GM19240 (cell line): ENCODE measurements around the gene RIPOR3.
"Not testable (repeated sequence)": the region's sequence is repeated elsewhere in the genome, so short reads cannot be mapped to it uniquely, and the experiment has no call there.

ENCODE experiments used
- DNase-seq: peaks from one replicate; pipeline ENCODE4 v3.0.0; 2011; ENCODE audit warnings: low spot score; ENCODE audit not compliant: insufficient read length

The RIPOR3 gene

DNA sequence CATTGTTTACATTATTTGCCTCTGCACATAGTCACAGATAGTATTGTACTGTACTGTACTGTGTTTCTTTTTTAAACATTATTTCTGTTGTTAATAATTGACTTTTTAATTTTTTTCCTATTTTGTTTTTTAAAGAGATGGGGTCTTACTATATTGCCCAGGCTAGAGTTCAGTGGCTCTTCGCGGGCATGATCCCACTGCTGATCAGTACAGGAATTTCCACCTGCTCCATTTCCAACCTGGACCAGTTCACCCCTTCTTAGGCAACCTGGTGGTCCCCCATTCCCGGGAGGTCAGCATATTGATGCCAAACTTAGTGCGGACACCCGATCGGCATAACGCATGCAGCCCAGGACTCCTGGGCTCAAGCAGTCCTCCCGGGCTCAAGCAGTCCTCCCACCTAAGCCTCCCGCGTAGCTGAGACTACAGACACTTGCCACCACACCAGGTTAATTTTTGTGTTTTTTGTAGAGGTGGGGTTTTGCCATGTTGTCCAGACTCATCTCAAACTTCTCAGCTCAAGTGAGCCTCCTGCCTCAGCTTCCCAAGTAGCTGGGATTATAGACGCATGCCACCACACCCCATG lies 133.7 kb downstream of the RIPOR3 start:
- DNase-seq, result no peak

DNA sequence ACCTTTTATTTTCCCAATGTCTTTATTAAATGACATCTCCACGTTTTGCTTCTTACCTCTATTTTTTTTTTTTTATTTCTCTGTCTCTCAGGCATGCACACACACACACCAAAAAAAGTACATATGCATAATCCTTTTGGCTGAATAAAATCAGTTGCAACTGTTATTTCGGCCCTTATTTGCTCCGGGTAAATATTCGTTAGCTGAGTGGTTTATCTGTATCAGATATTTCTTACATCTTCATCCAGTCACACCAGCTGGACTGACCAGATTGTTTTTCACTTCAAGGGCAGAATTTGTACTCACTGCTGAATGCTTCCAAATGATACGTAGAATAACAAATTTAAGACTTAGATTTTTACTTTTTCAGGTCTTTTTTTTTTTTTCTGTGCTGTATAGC lies 135.7 kb downstream of the RIPOR3 start:
- DNase-seq, result no peak

DNA sequence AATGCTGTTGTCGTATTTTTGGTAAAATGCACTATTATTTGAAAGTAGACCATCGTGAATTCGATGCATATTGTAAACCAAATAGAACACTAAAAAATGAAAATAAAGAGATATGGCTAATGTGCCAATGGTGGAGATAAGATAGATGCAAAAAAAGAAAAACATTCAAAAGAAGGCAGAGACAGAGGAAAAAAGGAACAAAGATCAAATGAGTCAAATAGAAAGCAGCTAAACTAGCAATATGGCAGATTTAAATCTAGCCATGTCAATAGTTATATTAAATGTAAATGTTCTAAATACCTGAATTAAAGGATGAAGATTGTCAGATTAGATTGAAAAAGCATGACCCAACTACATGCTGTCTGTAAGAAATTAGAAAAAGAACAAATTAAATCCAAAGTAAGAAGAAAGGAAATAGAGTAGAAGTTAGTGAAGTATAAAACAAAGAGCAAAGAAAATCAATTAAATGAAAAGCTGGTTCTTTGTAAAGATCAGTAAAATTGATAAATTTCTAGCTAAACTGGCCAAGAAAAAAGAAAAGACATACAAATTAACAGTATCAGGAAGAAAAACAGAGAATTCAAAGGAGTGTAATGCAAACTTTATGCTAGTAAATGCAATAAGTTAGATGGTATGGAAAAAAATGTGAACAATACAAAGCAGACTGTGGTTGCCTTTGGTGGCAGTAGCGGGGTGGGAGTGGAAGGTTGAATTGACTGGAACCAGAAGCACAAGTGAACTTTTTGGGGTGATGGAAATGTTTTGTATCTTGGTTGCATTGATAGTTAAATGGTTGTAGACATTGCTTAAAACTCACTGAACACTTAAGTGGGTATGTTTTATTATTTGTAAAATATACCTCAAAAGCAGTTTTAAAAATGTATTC lies 136.4 kb downstream of the RIPOR3 start:
- DNase-seq, result no peak

DNA sequence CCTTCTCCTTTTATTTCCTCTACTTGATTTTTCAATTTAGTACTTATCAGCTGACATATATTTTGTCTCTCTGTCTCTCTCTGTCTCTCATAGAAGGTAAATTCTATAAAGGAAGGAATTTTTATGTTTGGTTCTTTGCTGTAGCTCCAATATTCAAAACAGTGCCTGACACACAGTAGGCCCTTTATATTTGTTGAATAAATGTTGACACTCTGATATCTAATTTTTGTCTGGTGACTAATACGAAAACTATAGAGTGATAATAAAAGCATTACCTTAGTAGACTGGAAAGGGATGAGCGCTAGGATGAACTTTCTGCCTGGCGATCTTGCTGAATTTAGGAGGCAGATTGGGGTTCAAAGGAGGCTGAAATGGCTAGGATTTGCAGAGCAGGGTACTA lies 138.4 kb downstream of the RIPOR3 start:
- DNase-seq, result no peak

DNA sequence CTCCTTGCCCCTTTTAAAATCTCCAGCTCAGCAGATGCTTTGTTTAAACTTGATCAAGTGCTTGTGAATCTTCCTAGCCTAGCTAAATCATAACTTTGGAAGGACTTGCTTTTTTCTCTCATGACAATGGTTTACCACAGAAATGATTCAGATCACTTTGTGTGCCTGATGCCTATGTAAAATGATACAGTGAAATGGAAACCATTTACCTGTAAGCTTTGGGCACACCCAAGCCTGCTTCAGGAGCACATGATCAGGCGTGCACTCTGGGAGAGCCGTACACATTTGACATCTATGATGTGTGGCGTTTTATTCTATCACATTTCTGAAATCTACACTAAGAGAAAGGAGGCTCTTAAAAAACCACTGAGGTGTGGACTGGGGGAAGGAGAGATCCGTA lies 140.1 kb downstream of the RIPOR3 start:
- no peak for DNase-seq

DNA sequence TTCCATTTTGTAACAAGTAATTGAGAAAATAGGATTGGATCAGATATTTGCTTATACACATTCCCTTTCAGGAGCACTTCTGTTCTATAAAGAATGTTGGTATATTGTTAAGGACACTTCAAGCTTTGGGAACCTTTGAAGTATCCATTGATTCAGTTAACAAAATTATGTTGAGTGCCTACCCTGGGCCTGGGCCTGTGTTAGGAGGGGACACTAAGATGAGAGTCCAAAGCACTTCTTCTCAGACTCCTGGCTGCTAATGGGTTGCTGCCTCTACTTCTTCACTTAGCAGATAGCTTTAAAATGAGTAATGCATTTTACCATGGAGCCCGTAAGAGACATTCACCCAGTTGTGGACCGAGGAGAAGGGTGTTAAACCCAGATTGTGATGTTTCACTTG lies 140.8 kb downstream of the RIPOR3 start:
- no peak for DNase-seq

DNA sequence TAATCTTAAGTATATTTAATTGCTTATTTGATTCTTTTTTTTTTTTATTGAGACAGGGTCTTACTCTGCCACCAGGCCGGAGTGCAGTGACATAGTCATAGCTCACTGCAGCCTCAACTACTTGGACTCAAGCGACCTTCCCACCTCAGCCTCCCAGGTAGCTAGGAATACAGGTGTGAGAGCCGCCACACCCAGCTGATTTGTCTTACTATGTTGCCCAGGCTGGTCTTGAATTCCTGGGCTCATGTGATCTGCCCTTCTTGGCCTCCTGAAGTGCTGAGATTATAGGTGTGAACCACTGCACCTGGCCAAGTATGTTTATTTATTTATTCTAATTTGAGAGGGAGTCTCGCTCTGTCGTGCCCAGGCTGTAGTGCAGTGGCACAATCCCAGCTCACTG lies 142.9 kb downstream of the RIPOR3 start:
- no peak for DNase-seq

DNA sequence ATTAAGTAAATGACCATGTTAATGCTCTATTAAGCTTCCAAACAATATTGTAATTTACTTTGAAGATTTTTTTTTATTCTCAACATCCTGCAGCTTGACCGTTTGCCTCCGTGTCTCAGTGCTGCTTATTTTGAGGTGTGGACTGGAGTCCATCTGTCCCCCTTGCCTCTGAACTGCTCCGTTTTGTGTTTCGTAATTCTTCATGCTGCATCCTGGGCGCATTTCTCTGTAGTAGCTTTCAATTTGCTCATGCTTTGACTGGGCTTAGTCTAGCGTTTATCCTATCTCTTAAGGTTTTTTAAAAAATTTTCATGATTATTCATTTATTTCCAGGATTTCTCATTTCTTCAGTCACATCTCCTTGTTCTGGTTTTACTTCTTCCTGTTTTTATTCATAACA lies 143.4 kb downstream of the RIPOR3 start:
- DNase-seq, result no peak

DNA sequence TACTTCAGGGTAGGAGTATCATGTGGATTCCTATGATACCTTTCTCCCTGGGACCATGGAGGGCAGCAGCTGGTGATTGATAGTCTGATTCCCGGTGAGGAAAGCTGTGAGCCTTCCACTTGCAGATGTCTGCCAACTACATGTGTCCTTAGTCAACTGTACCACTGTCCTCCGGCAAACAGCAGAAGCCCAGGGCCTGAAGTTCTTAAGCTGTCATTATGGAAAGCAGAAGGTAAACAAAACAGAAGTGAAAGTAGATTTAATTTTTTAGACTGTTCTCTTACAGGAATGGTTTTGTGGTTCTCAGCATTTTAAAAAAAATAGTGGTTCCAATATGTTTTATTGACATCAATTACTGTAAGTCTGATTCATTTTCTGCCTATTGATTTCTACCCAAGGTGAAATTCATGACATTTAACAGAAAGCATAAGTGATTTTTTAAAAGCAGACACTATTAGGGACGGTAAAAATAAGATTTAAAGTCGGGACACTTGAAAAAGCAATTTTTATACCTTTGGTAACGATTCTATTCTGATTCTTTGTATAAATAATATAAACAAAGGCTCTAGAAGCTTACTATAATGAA lies 144.5 kb downstream of the RIPOR3 start:
- DNase-seq, result no peak

DNA sequence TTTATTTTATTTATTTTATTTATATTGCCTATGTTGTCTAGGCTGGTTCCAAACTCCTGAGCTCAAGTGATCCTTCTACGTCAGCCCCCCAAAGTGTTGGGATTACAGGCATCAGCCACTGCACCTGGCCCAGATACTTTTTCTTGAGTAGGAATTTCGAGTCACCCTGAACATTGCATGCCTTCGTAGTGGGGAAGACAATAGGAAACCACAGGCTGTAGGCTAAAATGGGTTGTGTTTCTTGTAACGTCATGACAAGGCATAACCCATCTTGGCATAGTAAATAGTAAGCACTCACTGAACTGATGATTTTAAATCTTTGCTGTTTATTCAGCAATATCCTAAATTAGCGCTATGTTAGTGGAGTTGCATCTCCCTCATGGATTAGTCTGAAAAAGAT lies 146.2 kb downstream of the RIPOR3 start:
- no peak for DNase-seq

DNA sequence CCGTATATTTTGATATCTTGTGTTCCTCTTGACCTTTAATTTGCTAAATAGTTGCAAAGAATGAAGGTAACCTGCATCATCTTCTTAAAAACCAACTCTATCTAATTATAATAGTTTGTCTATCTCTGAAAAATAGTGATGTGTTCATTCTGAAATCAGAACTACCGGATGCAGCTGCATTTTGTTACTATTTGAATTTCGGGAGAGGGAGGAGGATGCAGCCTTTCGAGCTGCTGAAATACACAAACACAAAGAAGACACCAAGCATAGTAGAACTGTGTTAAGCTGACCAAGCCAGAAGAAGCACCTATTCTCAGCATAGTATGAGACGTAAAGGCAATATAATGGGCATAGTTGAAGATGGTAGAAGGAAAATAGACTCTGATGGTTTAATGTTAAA lies 148.0 kb downstream of the RIPOR3 start:
- no peak for DNase-seq

DNA sequence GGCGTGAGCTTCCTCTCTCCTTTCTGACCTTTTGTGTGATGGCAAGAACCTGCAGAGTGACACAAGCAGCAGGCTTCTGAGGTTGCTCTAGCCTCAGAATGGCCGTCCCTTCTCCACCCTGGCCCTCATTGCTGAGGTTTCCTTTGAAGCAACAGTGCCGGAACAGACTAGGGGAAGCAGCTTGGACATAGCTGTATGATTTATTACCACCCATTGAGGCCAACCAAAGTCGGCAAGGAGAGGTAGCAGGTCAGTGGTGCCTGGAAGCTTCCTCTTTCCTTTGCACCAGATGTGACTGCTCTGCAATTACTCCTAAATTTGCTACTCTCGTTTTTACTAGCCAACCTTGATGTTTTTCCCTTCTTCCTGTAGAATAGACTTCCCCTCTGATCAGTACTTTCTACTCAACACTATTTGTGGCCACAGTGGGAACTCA lies 149.7 kb downstream of the RIPOR3 start:
- no peak for DNase-seq

DNA sequence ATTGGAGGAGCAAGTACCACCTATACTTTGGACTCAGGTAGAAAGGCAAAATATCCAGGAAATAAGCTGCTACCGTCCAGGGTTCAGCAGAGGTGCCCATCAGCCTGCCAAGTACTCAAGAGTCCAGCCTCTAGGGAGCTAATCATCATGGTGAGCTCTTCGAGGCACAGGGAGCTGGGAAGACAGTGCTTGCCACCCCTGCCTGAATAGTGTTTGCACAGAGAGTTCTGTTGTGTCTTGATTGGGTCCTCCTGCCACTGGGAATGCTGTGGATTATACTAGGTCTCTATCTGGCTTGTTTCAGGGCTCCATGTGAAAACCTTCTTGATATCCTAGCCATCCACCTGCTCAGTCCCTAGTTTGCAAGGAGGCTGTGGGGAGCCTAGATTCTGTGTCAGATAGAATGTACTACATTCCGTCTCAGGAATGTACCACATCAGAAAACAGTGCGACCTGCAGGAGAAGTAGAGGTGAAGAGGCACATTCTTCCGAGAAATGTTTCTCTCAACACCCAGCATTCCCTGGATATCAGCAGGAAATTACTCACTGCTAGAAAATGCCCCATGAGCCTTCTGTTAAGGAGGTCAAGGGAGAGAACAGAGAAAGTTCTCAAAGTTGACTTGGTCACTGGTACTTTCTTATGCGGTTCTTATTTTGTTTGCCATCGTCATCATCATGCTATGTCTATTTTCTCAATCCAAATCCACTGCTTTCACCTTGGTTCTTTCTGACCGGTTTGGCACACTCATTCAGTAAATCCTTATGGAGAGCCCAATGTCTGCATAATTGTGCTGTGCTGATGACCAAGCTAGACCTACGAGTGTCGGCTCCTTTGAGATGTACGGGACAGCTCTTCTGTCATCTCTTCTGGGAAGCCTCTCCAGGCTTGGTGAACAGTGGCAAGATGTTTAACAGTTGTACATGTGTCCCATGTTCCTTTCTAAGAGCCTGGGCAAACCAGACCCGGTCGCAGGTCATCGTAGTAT lies 150.4 kb downstream of the RIPOR3 start:
- DNase-seq, result no peak

DNA sequence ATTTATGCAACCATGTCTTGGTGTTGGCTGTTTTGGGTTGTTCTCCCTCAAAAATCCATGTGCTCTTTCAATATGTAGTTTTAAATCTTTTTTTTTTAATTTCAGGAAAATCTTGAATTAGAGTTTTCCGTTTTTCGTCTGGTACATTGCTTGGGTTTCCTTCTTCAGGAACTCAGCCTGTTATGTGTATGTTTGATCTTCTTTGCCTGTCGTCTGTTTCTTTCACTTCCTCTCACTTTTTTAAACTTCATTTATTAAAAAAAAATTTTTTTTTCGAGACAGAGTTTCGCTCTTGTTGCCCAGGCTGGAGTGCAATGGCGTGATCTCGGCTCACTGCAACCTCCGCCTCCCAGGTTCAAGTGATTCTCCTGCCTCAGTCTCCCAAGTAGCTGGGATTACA lies 151.5 kb downstream of the RIPOR3 start:
- not testable (repeated sequence) for DNase-seq

DNA sequence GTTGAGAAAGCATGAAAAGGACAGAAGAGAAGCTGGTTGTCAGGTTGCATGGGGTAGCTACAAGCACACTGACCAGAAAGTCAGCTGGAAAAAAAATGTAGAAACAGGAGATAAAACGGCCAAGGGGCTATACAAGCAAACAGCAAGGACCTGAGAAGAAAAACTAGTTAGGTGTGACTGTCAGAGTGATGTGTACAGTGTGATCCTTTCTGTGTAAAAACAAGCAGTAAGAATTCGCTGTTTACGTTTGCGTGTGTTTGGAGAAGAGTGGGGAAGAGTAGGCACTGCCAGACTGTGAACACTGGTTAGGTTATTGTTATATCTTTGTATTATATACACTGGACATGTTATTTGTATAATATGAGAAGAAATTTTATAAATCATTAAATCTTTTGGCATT lies 153.1 kb downstream of the RIPOR3 start:
- no peak for DNase-seq

DNA sequence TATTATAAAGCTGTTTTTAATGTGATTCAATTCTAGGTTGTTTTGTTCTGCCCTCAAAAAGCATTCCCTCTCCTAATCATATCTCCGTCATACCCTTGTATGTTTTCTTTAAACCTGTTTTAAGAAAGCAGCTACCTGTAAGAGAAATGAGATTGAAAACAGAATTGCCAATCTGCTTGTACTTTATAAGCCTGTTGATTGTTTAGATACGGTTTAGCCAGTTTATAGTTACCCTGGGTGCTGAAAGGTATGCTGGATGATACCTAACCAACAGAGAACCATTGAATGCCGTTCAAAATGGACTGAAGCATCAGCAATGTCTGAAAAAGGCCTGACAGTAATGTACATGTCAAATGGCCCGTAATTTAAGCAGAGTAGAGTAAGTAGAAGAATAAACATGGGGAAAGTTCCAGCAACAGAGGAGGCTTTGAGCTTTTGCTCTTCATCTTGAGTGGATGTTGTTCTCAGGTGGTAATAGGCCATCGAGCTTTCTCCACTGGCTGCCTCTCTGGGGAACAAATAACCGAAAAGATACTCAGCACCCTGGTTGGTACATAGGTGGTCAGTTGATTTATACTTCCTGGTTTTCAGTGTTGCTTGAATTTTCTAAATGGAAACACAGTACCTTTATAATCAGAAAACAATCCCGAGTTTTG lies 153.7 kb downstream of the RIPOR3 start:
- no peak for DNase-seq

DNA sequence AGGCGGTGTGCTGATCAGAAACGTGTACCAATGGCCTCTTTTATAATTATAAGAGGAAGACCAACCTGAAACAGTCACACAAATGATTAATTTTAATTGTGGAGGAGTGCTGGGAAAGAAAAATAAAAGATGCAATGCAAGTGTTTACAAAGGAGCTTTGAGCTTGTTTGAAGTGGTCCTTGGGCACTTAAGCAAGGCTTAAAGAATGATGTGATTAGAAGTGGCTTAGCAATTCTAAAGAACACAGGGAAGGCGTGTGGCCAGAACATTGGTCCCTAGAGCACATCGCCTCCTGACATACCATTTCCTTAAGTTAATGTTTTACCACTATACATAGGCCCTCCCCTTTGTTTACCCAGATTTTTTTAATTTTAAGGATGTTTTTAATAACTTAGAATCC lies 155.0 kb downstream of the RIPOR3 start:
- no peak for DNase-seq
